BJ (cell line): ENCODE data around the gene SMIM11. TPM values are rescaled to one million over a fixed set of nuclear protein-coding genes. Genes with fewer than 3 reads are reported as not detected.

Experiments used
- polyA plus RNA-seq: library from polyadenylated mRNA; depleted of rRNA; stranded (reverse); fragments of >200 nt; gene quantifications from 2 replicates; pipeline ENCODE4 v1.2.3, GENCODE V29; 2011; rRNA removed

The SMIM11 gene
- polyA plus RNA-seq, 1 experiment, result 10.5 TPM

Other genes with a start within 250 kb of the SMIM11 start
- gene KCNE2, start 11.5 kb upstream of the SMIM11 start, polyA plus RNA-seq, result not detected in 2 replicates
- not detected in 2 replicates for gene SMIM34, start 48.4 kb downstream of the SMIM11 start, polyA plus RNA-seq
- 0.31 and 0.47 TPM in 2 replicates for gene KCNE1, start 136.7 kb downstream of the SMIM11 start, polyA plus RNA-seq
- gene RCAN1, start 239.6 kb downstream of the SMIM11 start, polyA plus RNA-seq, result 56.2 and 91.8 TPM in 2 replicates